IMR-90 (cell line): ENCODE data around the gene TMEM145. TPM values are rescaled to one million over a fixed set of nuclear protein-coding genes. Genes with fewer than 3 reads are reported as not detected.

ENCODE experiments used
- ATAC-seq: fragments of 200-7000 bp; cut with Tn5 transposase; 2 replicates; pipeline ENCODE4 v1.9.1; 2020; ENCODE audit warnings: low read depth, mild to moderate bottlenecking, moderate library complexity
- BruUV-seq: library from RNA; stranded (reverse); fragments of 400-500 nt; replicated peaks from 2 replicates; lab custom pipeline; 2021; lab: Mats Ljungman, UMichigan
- CTCF ChIA-PET: fragments of 300-600 bp; formaldehyde crosslinking; extraction: SDS; loops from one replicate; lab custom pipeline; 2021; ENCODE audit warnings: antibody characterized with exemption; lab: Yijun Ruan, JAX
- POLR2A ChIA-PET: fragments of 300-600 bp; sonication (Branson Sonifier 250); formaldehyde crosslinking; loops from one replicate; lab custom pipeline; 2022; ENCODE audit warnings: antibody characterized with exemption; ENCODE audit not compliant: unreplicated experiment; lab: Charles Lee
- DNase-seq: peaks from one replicate; pipeline ENCODE4 v3.0.0; 2013
- H2AFZ ChIP-seq: replicated peaks from 2 replicates; pipeline ENCODE3; 2013; ENCODE audit warnings: low read length, mild to moderate bottlenecking; ENCODE audit not compliant: poor library complexity
- H2AK5ac ChIP-seq: 2 replicates; pipeline ENCODE4 v1.6.1; 2013; ENCODE audit warnings: low read depth, low read length, inconsistent platforms
- H2AK9ac ChIP-seq: replicated peaks from 2 replicates; pipeline ENCODE3; 2013; ENCODE audit warnings: mild to moderate bottlenecking, low read depth, low read length, moderate library complexity; ENCODE audit not compliant: poor library complexity
- H2BK120ac ChIP-seq: 2 replicates; pipeline ENCODE4 v1.6.1; 2013; ENCODE audit warnings: low read depth, low read length, inconsistent platforms
- H2BK15ac ChIP-seq: 3 replicates; pipeline ENCODE4 v1.6.1; 2013; ENCODE audit warnings: low read depth, low read length, inconsistent platforms
- H2BK20ac ChIP-seq: 2 replicates; pipeline ENCODE4 v1.6.1; 2013; ENCODE audit warnings: low read depth, mild to moderate bottlenecking, inconsistent platforms, low read length, moderate library complexity
- H2BK5ac ChIP-seq: 2 replicates; pipeline ENCODE4 v1.6.1; 2013; ENCODE audit warnings: mild to moderate bottlenecking, low read depth, low read length, inconsistent platforms; ENCODE audit not compliant: poor library complexity, severe bottlenecking
- H3K14ac ChIP-seq: replicated peaks from 2 replicates; pipeline ENCODE4 v1.6.1; 2013; ENCODE audit warnings: low read depth, low read length, inconsistent platforms
- H3K18ac ChIP-seq: 2 replicates; pipeline ENCODE4 v1.6.1; 2013; ENCODE audit warnings: low read depth, low read length, control low read depth
- H3K23ac ChIP-seq: 2 replicates; pipeline ENCODE4 v1.6.1; 2013; ENCODE audit warnings: low read depth, low read length, inconsistent platforms
- H3K27ac ChIP-seq: 2 replicates; pipeline ENCODE4 v1.5.1; 2013; ENCODE audit warnings: mild to moderate bottlenecking, control low read depth, low read length; ENCODE audit not compliant: insufficient read depth
- H3K27me3 ChIP-seq: 2 replicates; pipeline ENCODE4 v1.6.1; 2013; ENCODE audit warnings: low read length; ENCODE audit not compliant: control insufficient read depth, insufficient read depth
- H3K36me3 ChIP-seq: 2 replicates; pipeline ENCODE4 v1.6.1; 2013; ENCODE audit warnings: low read length, mixed read lengths; ENCODE audit not compliant: control insufficient read depth, insufficient read depth
- H3K4ac ChIP-seq: 2 replicates; pipeline ENCODE4 v1.6.1; 2013; ENCODE audit warnings: low read depth, low read length, inconsistent platforms
- H3K4me1 ChIP-seq: 2 replicates; pipeline ENCODE4 v1.6.1; 2013; ENCODE audit warnings: low read length, mixed read lengths; ENCODE audit not compliant: control insufficient read depth, insufficient read depth
- H3K4me2 ChIP-seq: 2 replicates; pipeline ENCODE4 v1.6.1; 2013; ENCODE audit warnings: low read depth, mild to moderate bottlenecking, control low read depth, low read length, moderate library complexity
- H3K4me3 ChIP-seq: 2 replicates; pipeline ENCODE4 v1.5.1; 2013; ENCODE audit warnings: low read depth, mild to moderate bottlenecking, control low read depth, low read length, moderate library complexity; ENCODE audit not compliant: insufficient read depth
- H3K56ac ChIP-seq: 2 replicates; pipeline ENCODE4 v1.6.1; 2013; ENCODE audit warnings: low read length, inconsistent platforms; ENCODE audit not compliant: insufficient read depth; ENCODE audit errors: extremely low read depth
- H3K79me1 ChIP-seq, 2 experiments: 2 replicates each; pipeline ENCODE4 v1.6.1; 2013; ENCODE audit warnings: low read length in 2 of 2, inconsistent platforms in 1 of 2, low read depth in 1 of 2
- H3K9ac ChIP-seq: 2 replicates; pipeline ENCODE4 v1.6.1; 2013; ENCODE audit warnings: low read depth, low read length, control low read depth
- H3K9me1 ChIP-seq: 2 replicates; pipeline ENCODE4 v1.6.1; 2013; ENCODE audit warnings: low read length, inconsistent platforms; ENCODE audit not compliant: insufficient read depth
- H3K9me3 ChIP-seq: 2 replicates; pipeline ENCODE4 v1.6.1; 2013; ENCODE audit warnings: low read length; ENCODE audit not compliant: control insufficient read depth, insufficient read depth
- H4K20me1 ChIP-seq: 2 replicates; pipeline ENCODE4 v1.6.1; 2013; ENCODE audit warnings: low read length, inconsistent platforms; ENCODE audit not compliant: insufficient read depth
- H4K5ac ChIP-seq: 2 replicates; pipeline ENCODE4 v1.6.1; 2013; ENCODE audit warnings: mild to moderate bottlenecking, low read depth, low read length, control low read depth
- H4K8ac ChIP-seq, 2 experiments: 2 replicates each; pipeline ENCODE4 v1.6.1; 2013; ENCODE audit warnings: low read depth in 2 of 2, low read length in 2 of 2, control low read depth in 1 of 2, inconsistent platforms in 1 of 2
- H4K91ac ChIP-seq: 2 replicates; pipeline ENCODE4 v1.6.1; 2013; ENCODE audit warnings: low read depth, low read length, inconsistent platforms; ENCODE audit not compliant: insufficient read depth
- CEBPB ChIP-seq: IDR thresholded peaks from 2 replicates; pipeline ENCODE4 v1.6.1; 2012; ENCODE audit warnings: low read depth, low read length, improper control_type of control experiment
- POLR2A ChIP-seq: IDR thresholded peaks from 2 replicates; pipeline ENCODE4 v1.6.1; 2012; ENCODE audit warnings: mild to moderate bottlenecking, low read depth, low read length
- WGBS, 2 experiments: methylation state at CpG; one replicate each; pipeline versions ENCODE4 v1.1.5 to v1.1.7; 2013; ENCODE audit warnings: missing lambda C conversion rate in 2 of 2; ENCODE audit not compliant: insufficient read length in 1 of 2; ENCODE audit errors: extremely low coverage in 2 of 2; 5-methylcytosine and 5-hydroxymethylcytosine counted together
- dilution Hi-C: fragments of 300-500 bp; cut with HindIII; formaldehyde crosslinking; loops from one replicate; pipeline ENCODE4 v1.14.3; 2018; ENCODE audit warnings: low sequenced_read_pairs; ENCODE audit not compliant: unreplicated experiment
- in situ Hi-C: fragments of 300-500 bp; cut with MboI; formaldehyde crosslinking; loops from 3 replicates; pipeline ENCODE4 v1.14.3; 2019; ENCODE audit warnings: low sequenced_read_pairs, inconsistent platforms, mixed read lengths
- intact Hi-C: fragments of 100-400 bp; cut with micrococcal nuclease; formaldehyde crosslinking; loops from 2 replicates; pipeline ENCODE4 v1.10.0; 2022
- polyA plus RNA-seq, 3 experiments: library from polyadenylated mRNA; depleted of rRNA; stranded (reverse); fragments of >200 nt; gene quantifications; 2 replicates each; pipeline ENCODE4 v1.2.3, GENCODE V29; 2012; ENCODE audit warnings: low replicate concordance in 1 of 3
- total RNA-seq: library from RNA; depleted of rRNA; stranded (reverse); fragments of >200 nt; gene quantifications from 2 replicates; pipeline ENCODE4 v1.2.3, GENCODE V29; 2012

TMEM145 gene
- total and polyA plus RNA-seq, 2 of the 4 experiments (the other 2 are of a cell fraction): under 0.01 to 0.41 TPM

DNA sequence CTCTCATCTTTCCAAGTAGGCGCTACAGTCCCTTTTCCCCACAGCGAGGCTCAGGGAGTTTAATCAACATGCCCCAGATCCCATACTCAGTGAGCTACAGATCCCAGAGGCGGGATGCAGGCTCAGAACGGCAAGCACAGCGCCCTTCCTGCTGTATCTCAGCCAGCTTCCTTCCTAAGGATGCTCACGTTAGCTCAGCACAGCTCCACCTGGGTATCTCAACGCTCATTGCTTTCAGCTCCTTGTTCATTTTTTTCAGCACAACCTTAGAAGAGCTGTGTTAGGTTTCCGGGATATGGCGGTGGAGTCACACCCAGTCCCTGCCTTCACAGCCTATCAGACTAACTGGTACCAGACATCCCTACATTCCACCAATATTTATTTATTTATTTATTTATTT, 9.2 kb downstream of the TMEM145 start:
- H3K27ac ChIP-seq: no peak overlapping the region
- H3K9me3 ChIP-seq: no peaks in the 10 kb centered on the region
- WGBS, 2 experiments: 100% methylated on average over 2 of the region's 9 CpGs; no CpG with 5 or more reads in 1 of the 2 experiments
- intact Hi-C loops (no loop called here), in situ Hi-C loops (loop anchor here (10.0 kb wide), 1 partner anchor 188 kb away; the partner anchor contains the start of gene POU2F2), dilution Hi-C loops (no loop called here)
- no peak overlapping the region for H3K4me2 ChIP-seq
- ChIA-PET CTCF (no interaction called here), POLR2A (no interaction called here)
- no peak overlapping the region for H2AK5ac ChIP-seq
- H3K4me3 ChIP-seq: no peak overlapping the region
- no peak overlapping the region for H3K56ac ChIP-seq
- no peaks in the 10 kb centered on the region for H3K36me3 ChIP-seq
- no peak overlapping the region for H3K4ac ChIP-seq
- BruUV-seq: no TSS peak
- H4K20me1 ChIP-seq: no peaks in the 10 kb centered on the region; the same call in 1 of the 2 replicates
- no peak overlapping the region for H3K23ac ChIP-seq
- H4K8ac ChIP-seq: no peak overlapping the region
- H2BK20ac ChIP-seq: no peak overlapping the region
- no peak overlapping the region for H2BK15ac ChIP-seq
- H2BK5ac ChIP-seq: no peak overlapping the region
- H2AFZ ChIP-seq: no peak overlapping the region
- H4K91ac ChIP-seq: no peak overlapping the region
- peaks cover 2% of the 10 kb centered on the region; the same call in 1 of the 2 replicates for H3K9me1 ChIP-seq
- H3K9ac ChIP-seq: no peak overlapping the region
- ATAC-seq (no peak), DNase-seq (no peak)
- peaks cover 30% of the 10 kb centered on the region for H3K27me3 ChIP-seq
- no peak overlapping the region for H4K5ac ChIP-seq
- H2BK120ac ChIP-seq: no peak overlapping the region
- peaks cover 2% of the 10 kb centered on the region for H3K4me1 ChIP-seq
- peaks cover 7 to 18% of the 10 kb centered on the region in 2 experiments for H3K79me1 ChIP-seq
- no peak overlapping the region for H3K14ac ChIP-seq
- no peak overlapping the region for H2AK9ac ChIP-seq
- no peak overlapping the region for H3K18ac ChIP-seq
- no peak for TF ChIP-seq POLR2A
- no peak for TF ChIP-seq CEBPB
